ENCODE results near the gene GSN.

GRCh38 chr9:121354762-121355161, 86.8 kb downstream of the GSN start:
- TF ChIP-seq EZH2 (IDR thresholded peaks at IDR 0.05; ENCODE audit: borderline replicate concordance, insufficient read depth, low read depth, low read length, poor library complexity, severe bottlenecking), result no peak
- TF ChIP-seq, protein P1, sequence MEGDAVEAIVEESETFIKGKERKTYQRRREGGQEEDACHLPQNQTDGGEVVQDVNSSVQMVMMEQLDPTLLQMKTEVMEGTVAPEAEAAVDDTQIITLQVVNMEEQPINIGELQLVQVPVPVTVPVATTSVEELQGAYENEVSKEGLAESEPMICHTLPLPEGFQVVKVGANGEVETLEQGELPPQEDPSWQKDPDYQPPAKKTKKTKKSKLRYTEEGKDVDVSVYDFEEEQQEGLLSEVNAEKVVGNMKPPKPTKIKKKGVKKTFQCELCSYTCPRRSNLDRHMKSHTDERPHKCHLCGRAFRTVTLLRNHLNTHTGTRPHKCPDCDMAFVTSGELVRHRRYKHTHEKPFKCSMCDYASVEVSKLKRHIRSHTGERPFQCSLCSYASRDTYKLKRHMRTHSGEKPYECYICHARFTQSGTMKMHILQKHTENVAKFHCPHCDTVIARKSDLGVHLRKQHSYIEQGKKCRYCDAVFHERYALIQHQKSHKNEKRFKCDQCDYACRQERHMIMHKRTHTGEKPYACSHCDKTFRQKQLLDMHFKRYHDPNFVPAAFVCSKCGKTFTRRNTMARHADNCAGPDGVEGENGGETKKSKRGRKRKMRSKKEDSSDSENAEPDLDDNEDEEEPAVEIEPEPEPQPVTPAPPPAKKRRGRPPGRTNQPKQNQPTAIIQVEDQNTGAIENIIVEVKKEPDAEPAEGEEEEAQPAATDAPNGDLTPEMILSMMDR (IDR thresholded peaks at IDR 0.05), result no peak
